ENCODE data around the gene TOX3.

The TOX3 gene

DNA sequence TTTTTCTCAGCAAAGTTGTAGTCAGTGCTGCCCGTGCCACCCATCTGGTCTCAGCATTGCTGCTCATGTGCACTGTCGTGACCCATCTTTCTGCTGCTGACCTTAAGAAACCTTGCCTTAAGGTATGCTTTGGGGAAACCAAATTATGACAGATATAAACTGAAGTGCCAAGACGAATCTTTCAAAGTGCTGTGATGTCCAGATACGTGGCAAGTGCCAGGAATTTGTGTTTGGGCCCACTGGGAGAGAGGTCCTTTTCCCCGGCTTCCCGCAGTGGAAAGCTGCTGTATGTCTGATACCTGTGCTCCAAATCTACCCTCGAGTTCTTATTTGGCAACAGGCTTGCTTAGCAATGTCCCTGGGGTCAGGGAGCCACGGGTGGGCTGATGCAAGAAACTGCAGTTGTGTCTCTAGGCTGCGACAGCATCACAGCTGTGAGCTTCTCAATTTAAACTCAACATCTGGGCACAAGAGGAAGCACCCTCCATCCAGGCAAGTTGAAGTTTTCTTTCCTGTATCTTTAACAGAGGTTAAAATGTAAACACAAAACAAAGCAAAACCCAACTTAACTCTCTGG is 30.3 kb upstream of the TOX3 start:
- Histone ChIP-seq H3K27ac (ENCODE audit: low read length) (no peak overlapping the region), H3K27me3 (ENCODE audit: insufficient read depth, low read length) (no peaks in the 10 kb centered on the region)

DNA sequence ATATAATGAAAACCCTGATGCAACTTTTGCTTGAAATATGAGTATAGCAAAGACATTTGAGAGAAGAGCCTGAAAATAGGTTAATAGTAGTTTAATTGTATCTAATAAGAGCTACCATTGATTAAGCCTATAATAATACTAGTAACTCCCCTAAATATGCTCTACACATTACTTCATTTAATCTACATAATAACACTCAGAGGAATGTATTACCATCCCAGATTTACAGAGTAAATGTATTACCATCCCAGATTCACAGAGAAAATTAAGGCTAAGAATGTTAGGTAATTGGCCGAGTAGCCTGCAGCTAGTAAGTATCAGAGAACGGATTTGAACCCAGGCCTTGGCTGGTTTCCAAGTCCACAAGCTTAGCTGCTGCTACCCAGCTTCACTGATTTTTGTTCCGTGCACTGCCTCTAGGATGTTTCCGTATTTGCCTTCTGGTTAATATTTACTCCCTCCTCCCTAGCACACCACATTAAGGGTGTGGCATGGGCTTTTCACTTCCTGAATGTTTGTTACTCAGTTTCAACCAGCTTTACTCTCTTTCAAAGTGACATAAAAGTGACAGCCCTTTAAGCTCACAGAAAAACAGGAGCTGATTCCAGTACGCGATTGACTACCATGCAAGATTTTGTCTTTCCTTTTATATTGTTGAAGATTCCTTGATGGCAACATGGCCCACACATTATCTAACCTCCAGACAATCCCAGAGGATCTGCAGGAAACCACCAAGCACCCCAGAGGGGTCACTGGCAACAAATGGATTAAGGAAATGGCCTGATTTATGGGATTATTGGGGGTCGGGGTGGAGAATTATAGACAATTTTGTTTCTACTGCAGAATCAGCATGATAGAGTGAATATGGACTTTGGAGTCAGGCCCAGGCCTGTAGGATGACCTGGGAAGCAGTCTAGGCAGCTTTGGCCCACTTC is 26.7 kb upstream of the TOX3 start:
- no peak overlapping the region for H3K9ac ChIP-seq (ENCODE audit: low read depth, low read length)
- no peaks in the 10 kb centered on the region for H3K27me3 ChIP-seq (ENCODE audit: insufficient read depth, low read length)
- no peak overlapping the region for H3K4me3 ChIP-seq (ENCODE audit: low read length)
- no peak overlapping the region for H3K27ac ChIP-seq (ENCODE audit: low read length)
- no peaks in the 10 kb centered on the region for H3K36me3 ChIP-seq (ENCODE audit: insufficient read depth, low read depth, low read length)
- H3K4me1 ChIP-seq (ENCODE audit: insufficient read depth, low read length) = no peaks in the 10 kb centered on the region; the same call in 1 of the 2 replicates
- no peaks in the 10 kb centered on the region for H3K9me3 ChIP-seq (ENCODE audit: insufficient read depth, low read depth, low read length)

More for the DNA sequence above, 30.3 kb upstream of the TOX3 start:
- Histone ChIP-seq H3K4me1 (ENCODE audit: insufficient read depth, low read length) (no peaks in the 10 kb centered on the region; the same call in 1 of the 2 replicates), H3K9ac (ENCODE audit: low read depth, low read length) (no peak overlapping the region), H3K9me3 (ENCODE audit: insufficient read depth, low read depth, low read length) (no peaks in the 10 kb centered on the region), H3K36me3 (ENCODE audit: insufficient read depth, low read depth, low read length) (no peaks in the 10 kb centered on the region), H3K4me3 (ENCODE audit: low read length) (no peak overlapping the region)

DNA sequence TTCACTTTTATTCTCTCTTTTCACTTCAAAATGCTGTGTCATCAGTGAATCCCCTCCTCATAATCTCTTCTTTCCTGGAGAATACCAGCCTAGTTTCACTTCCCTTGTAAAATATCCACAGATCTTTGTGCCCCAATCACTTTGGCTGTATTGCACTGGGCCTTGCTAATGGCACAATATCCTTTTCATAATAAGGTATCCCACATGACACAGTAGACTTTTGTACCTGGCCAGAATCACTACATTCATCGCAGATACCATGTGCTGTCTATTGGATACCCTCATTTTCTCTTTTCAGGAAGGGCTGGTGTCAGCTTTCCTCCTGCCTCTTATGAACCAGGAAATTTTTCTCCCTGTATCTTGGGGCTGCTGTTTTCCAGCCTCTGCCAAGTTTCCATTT is 25.7 kb upstream of the TOX3 start:
- Histone ChIP-seq H3K36me3 (ENCODE audit: insufficient read depth, low read depth, low read length) (no peaks in the 10 kb centered on the region), H3K4me3 (ENCODE audit: low read length) (no peak overlapping the region), H3K9ac (ENCODE audit: low read depth, low read length) (no peak overlapping the region), H3K9me3 (ENCODE audit: insufficient read depth, low read depth, low read length) (no peaks in the 10 kb centered on the region), H3K27ac (ENCODE audit: low read length) (no peak overlapping the region), H3K27me3 (ENCODE audit: insufficient read depth, low read length) (no peaks in the 10 kb centered on the region), H3K4me1 (ENCODE audit: insufficient read depth, low read length) (no peaks in the 10 kb centered on the region)

DNA sequence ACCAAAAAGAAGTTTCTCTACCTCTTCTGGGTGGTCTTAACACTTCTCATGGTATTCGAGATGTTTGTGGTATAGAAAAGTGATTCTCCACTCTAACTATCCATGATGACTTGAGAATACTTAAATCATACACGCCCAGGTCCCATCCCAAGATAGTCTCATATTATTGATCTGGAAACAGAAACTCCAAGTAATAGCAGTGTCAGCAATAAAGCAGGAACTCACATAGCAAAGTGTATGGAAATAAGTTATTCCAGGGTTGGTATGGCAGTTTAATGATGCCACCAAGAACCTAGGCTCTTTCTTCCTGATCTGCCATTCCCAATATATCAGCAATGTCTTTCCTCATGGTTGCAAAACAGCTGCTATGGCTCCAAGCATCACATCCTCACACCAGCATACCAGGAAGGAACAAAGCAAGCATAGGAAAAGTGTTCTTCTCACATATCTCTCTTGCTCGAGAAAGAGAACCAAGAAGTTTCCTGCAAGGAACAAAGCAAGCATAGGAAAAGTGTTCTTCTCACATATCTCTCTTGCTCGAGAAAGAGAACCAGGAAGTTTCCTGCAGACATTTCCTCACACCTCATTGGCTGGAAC is 23.6 kb upstream of the TOX3 start:
- Histone ChIP-seq H3K4me3 (ENCODE audit: low read length) (no peak overlapping the region), H3K27me3 (ENCODE audit: insufficient read depth, low read length) (no peaks in the 10 kb centered on the region), H3K36me3 (ENCODE audit: insufficient read depth, low read depth, low read length) (no peaks in the 10 kb centered on the region), H3K9me3 (ENCODE audit: insufficient read depth, low read depth, low read length) (no peaks in the 10 kb centered on the region), H3K27ac (ENCODE audit: low read length) (no peak overlapping the region), H3K9ac (ENCODE audit: low read depth, low read length) (no peak overlapping the region), H3K4me1 (ENCODE audit: insufficient read depth, low read length) (no peaks in the 10 kb centered on the region)

DNA sequence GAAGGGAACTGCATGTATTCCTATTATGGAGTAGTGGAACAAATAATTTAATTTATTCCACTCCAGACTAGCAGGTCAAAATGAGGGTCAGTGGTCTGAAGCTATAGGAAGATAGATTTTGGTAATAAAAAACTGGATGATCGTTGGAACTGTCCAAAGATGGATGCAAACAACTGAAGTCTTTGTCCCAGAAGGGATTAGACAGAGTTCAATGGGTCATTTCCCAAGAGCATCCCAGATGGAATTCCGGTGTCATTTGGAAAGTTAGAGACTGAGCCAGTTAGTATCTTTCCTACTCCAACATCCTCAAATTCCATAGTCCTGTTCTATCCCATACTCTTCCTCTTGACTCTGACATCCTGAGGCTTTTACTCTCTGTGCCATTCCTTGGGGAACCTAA is 22.8 kb upstream of the TOX3 start:
- Histone ChIP-seq H3K9ac (ENCODE audit: low read depth, low read length) (no peak overlapping the region), H3K27me3 (ENCODE audit: insufficient read depth, low read length) (no peaks in the 10 kb centered on the region), H3K9me3 (ENCODE audit: insufficient read depth, low read depth, low read length) (no peaks in the 10 kb centered on the region), H3K4me1 (ENCODE audit: insufficient read depth, low read length) (peaks cover 7% of the 10 kb centered on the region; the same call in 1 of the 2 replicates), H3K36me3 (ENCODE audit: insufficient read depth, low read depth, low read length) (no peaks in the 10 kb centered on the region), H3K4me3 (ENCODE audit: low read length) (no peak overlapping the region), H3K27ac (ENCODE audit: low read length) (no peak overlapping the region)

DNA sequence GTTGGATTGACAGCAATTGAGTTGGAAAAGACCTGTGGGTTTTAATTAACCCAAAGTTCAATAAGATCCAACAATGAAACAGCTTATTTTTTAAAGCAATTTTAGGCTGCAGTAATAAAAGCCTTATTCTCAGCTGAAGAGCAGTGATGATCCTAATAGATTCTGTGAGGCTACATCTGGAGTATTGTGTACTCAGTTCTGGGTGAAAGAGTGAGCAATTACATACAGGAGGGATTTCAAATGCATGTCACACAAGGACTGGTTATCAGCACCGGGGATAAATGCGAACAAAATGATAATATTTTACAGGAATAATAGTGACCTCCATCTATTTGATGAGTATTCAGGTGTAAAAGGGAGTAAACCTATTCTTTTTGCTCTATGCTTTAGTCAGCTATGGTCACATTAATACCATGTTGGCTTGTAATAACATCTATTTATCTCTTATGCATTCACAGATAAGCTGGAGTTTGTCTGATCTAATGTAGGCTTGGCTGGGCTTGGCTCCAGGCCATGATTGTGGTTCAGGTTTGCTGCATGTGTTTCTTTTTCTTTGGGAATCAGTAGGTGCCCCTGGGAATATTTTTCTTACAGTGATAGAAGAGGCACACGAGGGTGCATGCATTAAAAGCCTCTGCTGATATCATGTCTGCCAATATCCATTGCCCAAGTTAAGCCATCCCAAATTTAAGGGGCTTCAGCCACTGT is 22.2 kb upstream of the TOX3 start:
- Histone ChIP-seq H3K4me3 (ENCODE audit: low read length) (no peak overlapping the region), H3K9ac (ENCODE audit: low read depth, low read length) (no peak overlapping the region), H3K36me3 (ENCODE audit: insufficient read depth, low read depth, low read length) (no peaks in the 10 kb centered on the region), H3K27me3 (ENCODE audit: insufficient read depth, low read length) (no peaks in the 10 kb centered on the region), H3K4me1 (ENCODE audit: insufficient read depth, low read length) (peaks cover 9% of the 10 kb centered on the region; the same call in 1 of the 2 replicates), H3K27ac (ENCODE audit: low read length) (no peak overlapping the region), H3K9me3 (ENCODE audit: insufficient read depth, low read depth, low read length) (no peaks in the 10 kb centered on the region)

DNA sequence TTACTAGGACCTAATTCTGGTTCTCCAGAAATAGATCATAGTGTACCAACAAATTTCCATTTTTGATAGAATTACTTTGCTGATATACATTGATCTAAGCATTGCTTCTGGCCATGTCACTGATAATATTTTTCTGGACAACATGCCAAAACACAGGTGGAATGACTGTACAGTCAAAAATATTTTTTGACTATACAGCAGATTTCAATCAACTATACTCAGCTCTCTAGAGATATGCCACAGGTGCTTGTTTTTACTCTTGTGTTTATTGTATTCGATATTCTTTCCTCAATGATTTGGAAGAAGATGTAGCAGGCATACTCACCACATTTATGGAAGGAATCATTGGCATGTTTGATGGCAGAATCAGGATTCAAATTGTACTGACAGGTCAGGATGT is 21.6 kb upstream of the TOX3 start:
- Histone ChIP-seq H3K36me3 (ENCODE audit: insufficient read depth, low read depth, low read length) (no peaks in the 10 kb centered on the region), H3K4me1 (ENCODE audit: insufficient read depth, low read length) (peaks cover 9% of the 10 kb centered on the region; the same call in 1 of the 2 replicates)

DNA sequence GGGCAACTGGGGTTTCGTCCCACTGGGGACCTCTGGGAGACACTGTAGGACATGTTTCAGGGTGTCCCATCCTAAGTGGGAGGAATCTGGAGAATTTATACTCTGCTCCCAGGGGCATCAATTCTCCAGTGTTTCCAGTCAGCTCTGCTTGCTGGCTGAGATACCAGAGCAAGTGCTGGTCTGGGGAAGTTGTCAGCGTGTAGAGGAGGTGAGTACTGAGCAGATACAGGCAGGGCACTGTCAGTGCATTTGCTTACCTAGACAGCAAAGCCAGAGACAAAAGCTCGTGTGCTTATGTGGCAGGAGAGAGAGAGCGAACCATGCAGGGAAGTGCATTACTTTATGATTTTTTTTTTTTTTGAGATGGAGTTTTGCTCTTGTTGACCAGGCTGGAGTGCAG is 20.2 kb upstream of the TOX3 start:
- H3K36me3 ChIP-seq (ENCODE audit: insufficient read depth, low read depth, low read length) = no peaks in the 10 kb centered on the region
- H3K27ac ChIP-seq (ENCODE audit: low read length) = no peak overlapping the region
- H3K9ac ChIP-seq (ENCODE audit: low read depth, low read length) = no peak overlapping the region
- peaks cover 13% of the 10 kb centered on the region; the same call in 1 of the 2 replicates for H3K4me1 ChIP-seq (ENCODE audit: insufficient read depth, low read length)
- H3K4me3 ChIP-seq (ENCODE audit: low read length) = no peak overlapping the region
- H3K9me3 ChIP-seq (ENCODE audit: insufficient read depth, low read depth, low read length) = no peaks in the 10 kb centered on the region
- no peaks in the 10 kb centered on the region for H3K27me3 ChIP-seq (ENCODE audit: insufficient read depth, low read length)

More for the DNA sequence above, 21.6 kb upstream of the TOX3 start:
- Histone ChIP-seq H3K4me3 (ENCODE audit: low read length) (no peak overlapping the region), H3K9me3 (ENCODE audit: insufficient read depth, low read depth, low read length) (no peaks in the 10 kb centered on the region), H3K27ac (ENCODE audit: low read length) (no peak overlapping the region), H3K9ac (ENCODE audit: low read depth, low read length) (no peak overlapping the region), H3K27me3 (ENCODE audit: insufficient read depth, low read length) (no peaks in the 10 kb centered on the region)

DNA sequence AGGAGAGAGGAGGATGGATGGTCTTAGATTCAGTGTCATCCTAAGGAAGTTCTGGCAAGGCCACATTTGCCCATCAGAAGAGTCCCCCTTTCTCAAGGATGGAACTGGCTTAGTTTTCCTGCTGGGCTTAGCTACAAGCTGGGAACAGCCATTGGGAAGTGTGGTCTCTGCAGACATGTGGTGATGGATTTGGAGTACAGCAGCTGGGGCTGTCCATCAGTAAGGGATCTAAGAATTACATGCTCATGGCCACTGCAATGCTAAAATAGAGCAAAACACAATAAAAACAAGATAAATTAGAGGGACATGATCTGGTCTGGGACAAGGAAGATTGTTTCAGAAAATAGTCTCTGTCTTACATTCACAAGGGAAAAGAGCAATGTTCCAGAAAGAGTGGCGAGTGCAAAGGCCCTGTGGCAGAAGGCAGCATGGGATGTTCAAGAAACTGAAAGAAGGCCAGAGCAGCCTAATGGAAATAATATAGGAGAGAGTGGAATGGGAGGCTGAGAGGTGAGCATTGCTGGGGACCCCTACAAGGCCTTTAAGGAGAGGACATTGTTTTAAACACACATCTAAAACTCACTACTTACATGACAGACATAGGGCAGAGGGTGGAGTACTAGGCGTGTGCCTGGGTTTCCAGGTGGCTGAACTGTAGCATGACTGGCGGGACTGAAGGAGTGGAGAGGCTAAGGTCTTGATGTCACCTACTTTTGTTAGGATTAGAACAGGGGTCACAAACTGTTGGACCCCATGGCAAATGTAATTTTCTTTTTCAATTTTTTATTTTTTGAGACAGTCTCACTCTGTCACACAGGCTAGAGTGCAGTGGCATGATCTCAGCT is 17.0 kb upstream of the TOX3 start:
- no peaks in the 10 kb centered on the region for H3K36me3 ChIP-seq (ENCODE audit: insufficient read depth, low read depth, low read length)
- no peaks in the 10 kb centered on the region for H3K9me3 ChIP-seq (ENCODE audit: insufficient read depth, low read depth, low read length)
- H3K4me1 ChIP-seq (ENCODE audit: insufficient read depth, low read length) = peaks cover 17% of the 10 kb centered on the region; the same call in 1 of the 2 replicates
- H3K27me3 ChIP-seq (ENCODE audit: insufficient read depth, low read length) = no peaks in the 10 kb centered on the region
- no peak overlapping the region for H3K9ac ChIP-seq (ENCODE audit: low read depth, low read length)
- no peak overlapping the region for H3K27ac ChIP-seq (ENCODE audit: low read length)
- no peak overlapping the region for H3K4me3 ChIP-seq (ENCODE audit: low read length)

DNA sequence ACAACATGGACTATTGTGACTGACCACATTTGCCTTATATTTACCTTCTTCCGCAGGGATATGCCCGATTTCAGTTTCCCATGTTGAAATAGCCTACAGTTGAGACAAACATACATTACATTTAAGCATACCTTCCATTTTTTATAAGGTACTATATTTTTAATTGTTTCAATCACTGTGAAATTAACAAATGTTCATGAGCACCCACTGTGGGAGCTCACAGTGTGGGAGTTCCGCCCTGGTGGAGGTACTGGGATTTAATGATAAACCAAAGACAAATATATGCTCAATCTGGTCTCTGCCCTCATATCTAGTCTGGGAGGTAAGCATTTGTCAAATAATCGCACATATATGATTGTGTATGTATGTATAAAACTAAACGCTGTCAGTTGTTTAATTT is 15.8 kb upstream of the TOX3 start:
- no peaks in the 10 kb centered on the region for H3K9me3 ChIP-seq (ENCODE audit: insufficient read depth, low read depth, low read length)
- H3K4me1 ChIP-seq (ENCODE audit: insufficient read depth, low read length) = peaks cover 17% of the 10 kb centered on the region; the same call in 1 of the 2 replicates
- no peak overlapping the region for H3K27ac ChIP-seq (ENCODE audit: low read length)

More for the DNA sequence above, 15.8 kb upstream of the TOX3 start:
- H3K4me3 ChIP-seq (ENCODE audit: low read length) = no peak overlapping the region
- no peaks in the 10 kb centered on the region for H3K36me3 ChIP-seq (ENCODE audit: insufficient read depth, low read depth, low read length)
- H3K27me3 ChIP-seq (ENCODE audit: insufficient read depth, low read length) = no peaks in the 10 kb centered on the region
- H3K9ac ChIP-seq (ENCODE audit: low read depth, low read length) = no peak overlapping the region

Measured in iPS-20b (cell line).